ES-I3 (cell line): ENCODE data around the gene POLR2F.

Experiments
- H3K36me3 ChIP-seq: 2 replicates; pipeline ENCODE4 v1.6.1; 2013; ENCODE audit warnings: mild to moderate bottlenecking, low read length, control low read depth, moderate library complexity; ENCODE audit not compliant: insufficient read depth
- H3K4me1 ChIP-seq: 2 replicates; pipeline ENCODE4 v1.6.1; 2013; ENCODE audit warnings: mild to moderate bottlenecking, control low read depth, low read length; ENCODE audit not compliant: insufficient read depth
- H3K9ac ChIP-seq: 2 replicates; pipeline ENCODE4 v1.6.1; 2013; ENCODE audit warnings: low read depth, mild to moderate bottlenecking, low read length, moderate library complexity
- H3K9me3 ChIP-seq: 2 replicates; pipeline ENCODE4 v1.6.1; 2013; ENCODE audit warnings: mild to moderate bottlenecking, low read length, moderate library complexity; ENCODE audit not compliant: control insufficient read depth, insufficient read depth

The POLR2F gene

GRCh38 chr22:38009000-38009806, 55.7 kb downstream of the POLR2F start:
- Histone ChIP-seq H3K9me3 (no peaks in the 10 kb centered on the region), H3K9ac (no peak overlapping the region), H3K36me3 (no peaks in the 10 kb centered on the region), H3K4me1 (no peaks in the 10 kb centered on the region)

GRCh38 chr22:38012604-38013072, 59.1 kb downstream of the POLR2F start:
- Histone ChIP-seq H3K4me1 (no peaks in the 10 kb centered on the region), H3K9me3 (no peaks in the 10 kb centered on the region), H3K36me3 (no peaks in the 10 kb centered on the region), H3K9ac (no peak overlapping the region)

GRCh38 chr22:38014083-38014482, 60.6 kb downstream of the POLR2F start:
- no peaks in the 10 kb centered on the region for H3K4me1 ChIP-seq
- H3K36me3 ChIP-seq, result no peaks in the 10 kb centered on the region
- H3K9me3 ChIP-seq, result no peaks in the 10 kb centered on the region
- H3K9ac ChIP-seq, result no peak overlapping the region

- Histone ChIP-seq H3K9me3 (no peaks in the 10 kb centered on the region), H3K4me1 (no peaks in the 10 kb centered on the region), H3K9ac (no peak overlapping the region), H3K36me3 (no peaks in the 10 kb centered on the region)
Observed at GRCh38 chr22:38016182-38017151, 63.0 kb downstream of the POLR2F start.

GRCh38 chr22:38017272-38017920, 63.9 kb downstream of the POLR2F start:
- Histone ChIP-seq H3K36me3 (no peaks in the 10 kb centered on the region), H3K9me3 (no peaks in the 10 kb centered on the region), H3K4me1 (no peaks in the 10 kb centered on the region), H3K9ac (no peak overlapping the region)

- Histone ChIP-seq H3K9ac (no peak overlapping the region), H3K9me3 (no peaks in the 10 kb centered on the region), H3K4me1 (no peaks in the 10 kb centered on the region), H3K36me3 (no peaks in the 10 kb centered on the region)
Observed at GRCh38 chr22:38017939-38018885, 64.7 kb downstream of the POLR2F start.
